ENCODE data around the gene OGFOD1.
"Not testable (repeated sequence)": the region's sequence is repeated elsewhere in the genome, so short reads cannot be mapped to it uniquely, and the experiment has no call there.

OGFOD1 gene

DNA sequence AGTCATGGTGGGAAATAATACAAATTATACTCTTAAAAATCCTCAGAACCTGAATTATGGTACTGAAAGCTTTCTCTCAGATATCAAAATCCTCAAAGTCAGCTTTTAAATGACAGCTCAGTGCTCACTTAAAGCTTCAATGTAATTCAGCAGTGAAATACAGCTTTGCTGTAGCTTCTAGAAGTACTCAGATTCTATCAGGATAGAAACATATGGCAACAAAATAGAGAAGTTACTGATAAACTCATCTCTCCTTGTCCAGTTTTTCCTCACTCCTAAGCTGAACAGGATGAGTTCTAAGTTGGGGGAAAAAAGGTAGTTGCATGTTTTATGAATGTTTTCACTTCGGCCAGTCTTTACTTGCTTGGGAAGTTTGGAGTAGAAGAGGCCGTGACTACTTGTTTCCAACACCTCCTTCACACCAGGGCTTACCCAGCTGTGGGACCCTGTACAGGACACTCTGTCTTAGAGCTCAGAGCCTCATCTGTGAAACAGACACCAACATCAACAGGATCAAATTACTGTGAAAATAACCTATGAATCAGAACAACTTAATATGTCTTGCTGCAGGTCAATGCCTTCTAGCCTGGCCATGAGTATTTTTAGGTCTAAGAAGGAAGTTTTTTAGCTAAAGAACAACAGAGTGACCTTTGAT is 30.2 kb downstream of the OGFOD1 start:
- no peak for DNase-seq

- no peak for DNase-seq
Observed at GRCh38 chr16:56482683-56483236, 31.4 kb downstream of the OGFOD1 start.

DNA sequence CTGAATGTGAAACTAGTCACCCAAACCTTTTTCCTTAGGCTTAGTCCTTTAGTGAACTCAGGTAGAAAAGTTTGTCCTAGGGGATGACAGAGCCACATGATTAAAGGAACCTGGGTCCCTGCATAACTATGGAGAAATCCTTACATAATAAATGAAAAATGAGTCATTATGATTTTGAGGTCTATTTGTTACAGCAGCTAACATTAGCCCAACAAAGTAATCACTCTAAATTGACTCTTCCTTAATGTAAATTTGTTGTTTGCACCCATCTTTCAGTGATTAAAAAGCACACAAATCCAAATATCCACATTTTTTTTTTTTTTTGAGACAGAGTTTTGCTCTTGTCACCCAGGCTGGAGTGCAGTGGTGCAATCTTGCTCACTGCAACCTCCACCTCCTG is 32.0 kb downstream of the OGFOD1 start:
- no peak for DNase-seq

DNA sequence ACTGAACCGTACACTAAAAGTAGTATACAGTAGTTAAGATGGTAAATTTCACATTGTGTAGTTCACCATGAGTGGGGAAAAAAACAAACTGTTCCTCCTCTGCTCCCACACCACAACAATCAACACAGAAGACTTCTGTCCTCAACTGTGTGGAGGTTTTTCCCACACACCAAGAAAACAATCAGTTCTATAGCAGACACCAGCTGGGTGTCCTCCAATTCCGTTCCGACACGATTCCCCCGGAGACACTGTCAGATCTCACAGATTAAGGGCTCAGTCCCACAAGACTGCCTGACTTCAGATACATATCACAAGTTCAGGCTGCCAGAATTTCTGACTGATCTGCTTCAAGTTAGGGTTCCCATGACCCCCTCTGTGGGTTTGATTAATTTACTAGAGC is 36.7 kb downstream of the OGFOD1 start:
- no peak for DNase-seq

- DNase-seq, result not testable (repeated sequence)
Observed at GRCh38 chr16:56488868-56489267, 37.5 kb downstream of the OGFOD1 start.

DNA sequence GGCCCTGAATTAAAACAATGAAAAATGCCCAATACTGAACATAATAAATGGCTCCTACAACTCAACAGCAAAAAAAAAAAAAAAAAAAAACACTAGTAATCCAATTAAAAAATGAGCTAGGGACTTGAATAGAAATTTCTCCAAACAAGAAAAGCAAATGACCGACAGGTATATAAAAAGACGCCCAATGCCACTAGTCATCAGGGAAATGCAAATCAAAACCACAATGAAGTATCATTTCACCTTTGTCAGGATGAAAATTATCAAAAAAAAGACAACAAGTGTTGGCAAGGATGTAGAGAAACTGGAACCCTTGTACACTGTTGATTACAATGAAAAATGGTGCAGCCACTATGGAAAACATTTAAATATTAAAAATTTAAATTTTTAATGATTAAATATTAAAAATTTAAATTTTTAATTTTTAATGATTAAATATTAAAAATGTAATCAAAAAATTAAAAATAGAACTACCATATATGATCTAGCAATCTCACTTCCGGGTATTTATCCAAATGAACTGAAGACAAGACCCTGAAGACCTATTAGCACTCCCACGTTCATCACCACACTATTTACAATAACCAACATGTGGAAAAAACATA is 40.4 kb downstream of the OGFOD1 start:
- no peak for DNase-seq

GRCh38 chr16:56493126-56493525 is 41.8 kb downstream of the OGFOD1 start:
- no peak for DNase-seq

GRCh38 chr16:56493815-56494214 is 42.5 kb downstream of the OGFOD1 start:
- DNase-seq, result no peak

GRCh38 chr16:56505181-56505580 is 53.8 kb downstream of the OGFOD1 start:
- DNase-seq, result no peak

DNA sequence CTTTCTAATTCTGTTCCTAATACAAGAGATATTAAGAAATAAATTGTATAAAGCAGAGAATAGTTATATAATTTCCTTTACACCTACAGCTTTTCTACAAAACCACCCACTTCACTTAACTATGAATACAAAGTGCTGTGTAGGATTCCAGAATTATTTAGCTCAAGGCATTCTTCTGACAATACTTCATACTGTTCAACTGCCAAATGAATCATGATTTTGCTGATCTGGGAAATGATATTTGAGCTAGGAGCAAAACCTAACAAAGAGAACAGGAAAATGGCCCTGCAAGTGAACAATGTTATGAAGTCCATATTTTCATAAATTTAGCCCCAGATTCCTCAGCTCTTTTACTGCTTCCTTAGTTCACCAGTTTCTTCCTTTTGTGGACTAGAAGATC is 55.6 kb downstream of the OGFOD1 start:
- no peak for DNase-seq

DNA sequence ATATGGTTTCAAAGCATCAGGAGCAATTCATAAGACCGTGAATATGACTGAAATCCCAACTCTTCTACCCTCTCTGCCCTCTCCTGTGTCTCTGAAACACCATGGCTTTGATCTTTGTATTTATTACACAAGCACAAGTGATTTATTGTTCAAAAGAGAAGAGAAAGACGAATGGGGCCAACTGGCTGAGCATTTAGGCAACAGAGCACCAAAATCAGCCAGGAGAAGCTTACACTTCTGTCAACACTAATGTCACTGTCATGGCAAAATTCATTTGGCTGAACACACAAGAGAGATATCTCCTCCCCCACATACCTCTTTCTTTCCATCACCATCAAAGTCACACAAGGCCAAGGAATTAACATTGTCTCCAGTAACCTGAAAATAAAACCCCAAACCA is 59.2 kb downstream of the OGFOD1 start:
- no peak for DNase-seq

- DNase-seq, result no peak
Observed at GRCh38 chr16:56512025-56512424, 60.7 kb downstream of the OGFOD1 start.

GRCh38 chr16:56513091-56513490 is 61.7 kb downstream of the OGFOD1 start:
- DNase-seq, result no peak

DNA sequence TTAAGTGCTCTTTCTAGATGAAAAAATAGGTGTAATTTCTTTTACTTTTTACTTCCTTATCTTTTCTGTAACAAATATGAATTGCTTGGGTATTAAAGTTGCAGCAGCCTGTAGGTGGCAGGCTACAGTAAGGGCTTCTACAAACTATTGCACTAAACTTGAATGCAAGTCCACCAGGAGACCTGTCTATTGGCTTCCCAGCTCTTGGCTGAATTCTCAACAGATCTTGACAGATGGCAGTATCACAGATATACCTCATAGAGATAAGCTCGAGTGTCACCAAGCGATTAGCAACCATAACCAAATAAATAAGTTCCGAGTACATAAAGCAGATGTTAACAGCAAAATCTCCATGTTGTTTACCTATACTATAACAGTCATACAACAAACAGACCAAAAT is 62.6 kb downstream of the OGFOD1 start:
- no peak for DNase-seq

DNA sequence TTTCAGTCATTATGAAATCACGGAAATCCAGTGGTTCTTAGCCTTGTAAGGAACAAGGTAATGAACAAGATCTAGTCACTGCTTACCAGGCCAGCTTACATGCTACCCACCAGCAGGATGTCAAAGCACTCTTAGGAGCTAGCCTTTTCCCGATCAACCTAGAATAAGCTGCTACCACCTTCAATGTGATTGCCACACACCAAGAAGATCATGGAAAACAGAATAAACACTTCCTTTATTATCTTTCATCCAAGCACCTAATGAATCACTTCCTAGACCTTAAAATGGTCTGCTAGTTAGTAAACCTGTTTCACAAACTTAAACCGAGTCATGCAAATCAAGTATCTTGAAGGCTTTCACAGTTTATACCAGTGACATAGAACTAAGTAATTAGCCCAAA is 63.5 kb downstream of the OGFOD1 start:
- no peak for DNase-seq

DNA sequence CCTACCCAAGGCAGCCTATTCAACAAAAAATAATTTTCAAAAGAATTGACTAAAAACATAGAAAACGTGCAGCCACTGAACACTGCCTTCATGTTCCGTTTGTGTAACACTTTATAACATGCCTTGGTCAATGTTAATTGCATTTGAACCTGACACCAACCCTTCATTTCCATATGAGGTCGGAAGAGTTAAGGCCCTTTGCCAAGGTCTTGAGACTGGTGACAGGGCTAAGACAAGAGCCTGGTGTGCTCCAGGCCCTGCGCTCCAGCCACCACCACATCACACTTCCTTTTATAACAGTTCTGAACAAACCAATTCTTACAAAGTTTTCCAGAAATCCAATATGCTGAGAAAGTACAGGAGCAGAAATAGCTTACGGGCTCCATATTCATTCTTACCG is 64.3 kb downstream of the OGFOD1 start:
- no peak for DNase-seq

DNA sequence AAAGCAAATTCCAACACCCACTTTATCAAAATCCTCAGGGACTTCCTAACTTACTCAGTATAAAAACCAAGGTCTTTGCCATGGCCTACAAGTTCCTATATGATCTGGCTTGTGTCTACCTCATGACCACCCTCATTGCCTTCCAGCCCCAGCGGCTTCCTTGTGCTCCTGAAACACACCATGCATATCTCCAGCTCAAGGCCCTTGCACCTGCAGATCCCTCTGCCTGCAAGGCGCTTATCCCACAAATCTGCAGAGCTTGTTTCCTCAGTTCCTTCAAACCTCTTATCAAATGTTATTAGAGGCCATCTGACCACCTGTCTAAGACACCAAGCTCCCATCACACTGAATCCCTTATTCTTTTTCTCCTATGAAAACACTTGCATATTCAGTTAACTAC is 65.9 kb downstream of the OGFOD1 start:
- DNase-seq, result no peak

- DNase-seq, result no peak
Observed at GRCh38 chr16:56518425-56518824, 67.1 kb downstream of the OGFOD1 start.

DNA sequence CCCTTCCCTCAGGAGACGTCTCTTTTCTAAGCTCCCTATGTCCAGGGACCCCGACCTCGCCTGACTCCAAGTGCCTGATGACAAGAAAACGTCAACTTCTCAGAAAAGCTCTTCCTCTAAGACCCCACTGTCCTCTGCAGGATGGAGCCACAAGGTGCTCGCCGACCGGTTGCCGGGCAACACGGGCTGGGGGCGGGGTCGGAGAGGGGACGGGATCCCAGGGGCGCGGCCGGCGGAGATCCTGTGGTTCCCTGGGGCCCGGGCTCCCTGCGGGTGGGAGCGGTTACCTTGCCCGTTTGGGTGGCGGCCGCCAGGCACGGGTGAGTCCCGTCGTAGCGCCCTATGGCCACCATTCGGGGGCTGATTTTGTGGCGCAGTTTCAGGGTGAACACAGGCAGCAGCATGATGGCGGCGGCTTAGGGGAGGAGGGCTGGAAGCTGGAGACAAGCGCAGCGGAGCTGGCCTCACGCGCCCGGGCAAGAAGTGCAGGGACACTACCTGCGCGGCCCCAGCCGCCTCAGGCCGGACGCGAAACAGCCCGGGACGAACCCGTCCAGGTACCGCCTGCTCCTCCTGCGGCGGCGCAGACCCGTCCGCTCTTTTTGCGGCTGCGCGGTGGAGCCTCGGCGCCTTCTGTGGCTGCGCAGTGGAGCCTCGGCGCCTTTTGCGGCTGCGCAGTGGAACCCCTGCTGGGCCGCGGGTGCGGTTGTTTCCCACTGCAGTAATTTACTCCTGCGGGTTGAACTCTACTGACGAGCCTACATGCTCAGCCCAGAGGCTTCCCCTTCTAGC is 68.3 kb downstream of the OGFOD1 start, which contains the start of gene BBS2:
Gene BBS2, minus strand, starts transcription at position 566 of the 792 bp plus-strand sequence. Its CDS starts 162 bp downstream, at position 404.
- peak; percentile 69 for DNase-seq

- DNase-seq, result no peak
Observed at GRCh38 chr16:56520251-56520577, 68.9 kb downstream of the OGFOD1 start.

GRCh38 chr16:56525236-56525635 is 73.9 kb downstream of the OGFOD1 start:
- no peak for DNase-seq

Data from GOT3 (cell line).